CD4-positive, alpha-beta T cell treated with Interleukin-17A for 4 hours (primary cell): ENCODE results near the gene PTPN6.

ENCODE experiments used
- DNase-seq: peaks from one replicate; pipeline ENCODE4 v3.0.0-alpha.2; 2020; ENCODE audit warnings: mixed read lengths

The PTPN6 gene

GRCh38 chr12:6923003-6923732 lies 28.0 kb upstream of the PTPN6 start:
- DNase-seq = no peak

- no peak for DNase-seq
Observed at GRCh38 chr12:6923851-6924250, 27.3 kb upstream of the PTPN6 start.

DNA sequence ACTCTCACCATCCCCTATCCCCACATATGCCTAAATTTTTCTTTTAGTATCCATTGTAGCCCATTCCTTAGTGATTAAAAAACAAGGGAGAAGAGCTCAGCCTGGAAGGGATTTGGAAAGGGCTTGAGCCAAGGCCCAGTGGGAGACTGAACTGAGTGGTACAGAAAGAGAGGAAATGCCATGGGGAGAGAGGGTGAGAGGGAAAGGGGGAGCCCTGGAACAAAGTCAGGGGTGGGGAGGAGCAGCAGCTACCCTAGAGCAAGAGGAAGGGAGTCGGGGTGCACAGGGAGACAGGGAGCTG lies 26.0 kb upstream of the PTPN6 start:
- DNase-seq = no peak

DNA sequence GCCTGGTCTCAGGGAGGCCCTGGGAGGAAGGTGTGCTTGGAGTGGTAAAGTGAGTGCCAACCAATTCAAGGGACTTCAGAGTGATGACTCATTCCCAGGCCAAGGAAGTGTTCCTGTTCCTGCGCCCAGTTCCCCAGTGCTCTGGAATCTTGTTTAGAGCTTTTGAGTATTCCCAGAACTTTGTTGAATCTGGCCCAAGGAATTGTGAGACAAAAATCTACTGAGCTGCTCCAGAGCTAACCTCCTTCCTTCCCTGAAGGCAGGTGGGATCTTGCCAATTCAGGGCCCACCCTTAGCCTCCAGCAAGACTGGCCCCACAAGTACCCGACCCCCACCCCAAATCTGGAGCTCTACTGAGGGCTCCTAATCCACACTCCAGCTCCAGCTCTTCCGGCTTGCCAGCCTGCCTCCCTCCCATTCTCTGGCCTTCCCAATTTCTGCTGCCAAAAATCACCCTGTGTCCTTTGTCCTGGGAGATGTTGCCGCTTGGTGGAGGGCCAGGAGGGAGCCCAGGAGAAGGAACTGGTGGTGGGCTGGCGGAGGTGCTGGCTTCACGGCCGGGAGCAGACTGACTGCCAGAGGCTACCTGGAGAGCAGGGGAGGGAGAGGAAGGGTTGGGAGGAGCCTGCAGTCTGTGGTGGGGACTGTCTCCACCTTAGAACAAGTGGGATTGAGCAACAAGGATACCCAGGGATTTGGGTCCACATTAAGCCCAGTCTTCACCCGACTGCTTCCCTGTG lies 25.4 kb upstream of the PTPN6 start:
- no peak for DNase-seq

DNA sequence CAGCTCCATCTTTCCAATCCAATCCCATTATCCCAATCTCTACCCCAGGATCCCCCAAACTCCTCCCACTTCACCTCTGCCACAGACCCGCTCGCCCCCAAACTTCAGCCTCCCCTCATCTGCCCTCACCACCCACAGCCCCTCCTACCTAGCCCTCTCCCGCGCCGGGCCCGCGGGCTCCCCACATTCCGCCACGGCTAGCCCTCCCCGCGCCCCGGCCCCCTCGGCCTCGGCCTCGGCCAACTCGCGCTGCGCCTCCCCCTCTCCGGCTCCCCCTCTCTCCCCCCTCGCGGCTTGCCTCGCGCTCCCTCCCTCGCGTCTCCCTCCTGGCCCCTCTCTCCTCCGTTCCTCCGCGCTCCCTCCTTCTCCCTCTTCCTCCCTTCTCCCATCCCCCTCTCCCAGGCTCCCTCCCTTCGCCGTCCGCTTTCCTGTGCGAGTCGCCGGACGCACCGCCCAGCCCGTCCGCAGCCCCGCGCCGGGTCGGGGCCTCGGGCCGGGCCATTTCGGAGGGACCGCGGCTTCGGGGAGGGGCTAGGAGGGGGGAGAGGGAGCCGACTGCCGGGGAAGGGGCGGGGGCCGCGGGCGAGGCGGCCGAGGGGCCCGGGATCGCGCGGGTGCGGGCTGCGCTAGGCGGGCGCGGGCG lies 23.7 kb upstream of the PTPN6 start, which contains the start of gene ATN1:
TSS of gene ATN1 (plus strand) at position 581 of the 643 bp plus-strand sequence. CDS start 6,043 bp downstream, outside the sequence.
- peak; percentile 58 for DNase-seq

- DNase-seq = peak; percentile 40
Observed at GRCh38 chr12:6928022-6928702, 23.0 kb upstream of the PTPN6 start.

GRCh38 chr12:6928703-6929407 lies 22.3 kb upstream of the PTPN6 start:
- no peak for DNase-seq

GRCh38 chr12:6929466-6930452 lies 21.4 kb upstream of the PTPN6 start:
- DNase-seq = no peak

DNA sequence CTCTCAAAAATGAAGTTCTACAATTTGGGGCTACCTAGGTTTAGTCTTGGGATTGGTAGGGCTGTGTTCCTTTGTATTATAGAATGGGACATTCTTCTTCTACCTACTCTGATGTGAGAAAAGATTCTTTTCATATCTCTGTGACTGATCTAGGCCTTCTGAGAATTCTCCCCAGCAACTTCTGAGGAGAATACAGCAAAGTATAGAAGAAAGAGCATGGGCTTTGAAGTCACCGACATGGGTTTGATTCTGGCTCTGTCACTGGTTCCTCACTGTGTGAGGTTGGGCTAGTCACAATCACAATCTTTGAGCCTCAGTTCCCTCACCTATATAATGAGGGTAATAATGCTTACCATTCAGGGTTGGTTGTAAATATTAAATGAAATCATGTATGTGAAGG lies 18.4 kb upstream of the PTPN6 start:
- DNase-seq = no peak

- DNase-seq = no peak
Observed at GRCh38 chr12:6934110-6934509, 17.0 kb upstream of the PTPN6 start.

- no peak for DNase-seq
Observed at GRCh38 chr12:6935371-6936193, 15.6 kb upstream of the PTPN6 start.

GRCh38 chr12:6936194-6936635 lies 14.9 kb upstream of the PTPN6 start:
- DNase-seq = no peak

DNA sequence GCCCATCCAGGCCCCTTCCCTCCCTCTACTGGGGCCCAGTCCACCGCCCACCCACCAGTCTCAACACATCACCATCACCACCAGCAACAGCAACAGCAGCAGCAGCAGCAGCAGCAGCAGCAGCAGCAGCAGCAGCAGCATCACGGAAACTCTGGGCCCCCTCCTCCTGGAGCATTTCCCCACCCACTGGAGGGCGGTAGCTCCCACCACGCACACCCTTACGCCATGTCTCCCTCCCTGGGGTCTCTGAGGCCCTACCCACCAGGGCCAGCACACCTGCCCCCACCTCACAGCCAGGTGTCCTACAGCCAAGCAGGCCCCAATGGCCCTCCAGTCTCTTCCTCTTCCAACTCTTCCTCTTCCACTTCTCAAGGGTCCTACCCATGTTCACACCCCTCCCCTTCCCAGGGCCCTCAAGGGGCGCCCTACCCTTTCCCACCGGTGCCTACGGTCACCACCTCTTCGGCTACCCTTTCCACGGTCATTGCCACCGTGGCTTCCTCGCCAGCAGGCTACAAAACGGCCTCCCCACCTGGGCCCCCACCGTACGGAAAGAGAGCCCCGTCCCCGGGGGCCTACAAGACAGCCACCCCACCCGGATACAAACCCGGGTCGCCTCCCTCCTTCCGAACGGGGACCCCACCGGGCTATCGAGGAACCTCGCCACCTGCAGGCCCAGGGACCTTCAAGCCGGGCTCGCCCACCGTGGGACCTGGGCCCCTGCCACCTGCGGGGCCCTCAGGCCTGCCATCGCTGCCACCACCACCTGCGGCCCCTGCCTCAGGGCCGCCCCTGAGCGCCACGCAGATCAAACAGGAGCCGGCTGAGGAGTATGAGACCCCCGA lies 14.3 kb upstream of the PTPN6 start:
- peak; percentile 60 for DNase-seq

- peak; percentile 93 for DNase-seq
Observed at GRCh38 chr12:6937481-6938352, 13.4 kb upstream of the PTPN6 start.

- no peak for DNase-seq
Observed at GRCh38 chr12:6938353-6939190, 12.6 kb upstream of the PTPN6 start.

DNA sequence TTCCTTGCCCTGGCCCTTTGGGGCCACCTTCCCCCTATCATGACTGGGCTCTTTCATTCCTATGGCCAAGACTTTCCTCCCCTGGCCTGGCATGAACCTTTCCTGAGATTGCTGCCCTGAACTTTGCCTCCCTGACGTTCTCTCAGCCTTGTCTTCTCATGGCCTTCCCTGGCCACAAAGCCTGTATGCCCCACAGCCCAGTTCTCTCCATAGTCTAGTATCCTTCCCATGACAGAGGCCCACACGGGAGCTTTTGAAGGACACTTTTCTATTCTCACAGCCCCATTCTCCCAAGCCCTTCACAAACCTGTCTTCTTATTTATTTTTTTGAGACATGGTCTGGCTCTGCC lies 12.0 kb upstream of the PTPN6 start:
- no peak for DNase-seq

DNA sequence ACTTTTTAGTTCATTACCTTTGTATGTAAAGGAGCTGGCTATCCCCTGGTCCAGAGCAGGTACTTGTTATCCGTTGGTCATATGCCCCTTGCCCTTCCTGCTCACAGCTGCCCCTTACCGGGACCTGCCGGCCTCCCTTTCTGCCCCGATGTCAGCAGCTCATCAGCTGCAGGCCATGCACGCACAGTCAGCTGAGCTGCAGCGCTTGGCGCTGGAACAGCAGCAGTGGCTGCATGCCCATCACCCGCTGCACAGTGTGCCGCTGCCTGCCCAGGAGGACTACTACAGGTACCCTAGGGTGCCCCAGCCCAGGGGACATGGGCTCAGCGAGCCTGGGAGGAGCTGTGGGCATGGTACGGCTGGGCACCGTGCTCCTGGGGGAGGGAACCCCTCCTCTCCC lies 9.9 kb upstream of the PTPN6 start:
- no peak for DNase-seq

- DNase-seq = no peak
Observed at GRCh38 chr12:6941782-6942181, 9.4 kb upstream of the PTPN6 start.
